ENCODE data around the gene ASB14.
"Not testable (repeated sequence)": the region's sequence is repeated elsewhere in the genome, so short reads cannot be mapped to it uniquely, and the experiment has no call there.

The ASB14 gene

GRCh38 chr3:57292159-57292896 is at the start of gene ASB14:
Gene ASB14, minus strand, starts transcription at chr3:57292685. Its CDS starts 652 bp downstream, at chr3:57292033.
- no peak for DNase-seq

- not testable (repeated sequence) for DNase-seq
Observed at GRCh38 chr3:57339071-57339642, 46.7 kb upstream of the ASB14 start.

- not testable (repeated sequence) for DNase-seq
Observed at GRCh38 chr3:57338272-57339070, 46.0 kb upstream of the ASB14 start.

- DNase-seq = no peak
Observed at GRCh38 chr3:57335283-57335938, 42.9 kb upstream of the ASB14 start.

- DNase-seq = no peak
Observed at GRCh38 chr3:57331078-57331610, 38.7 kb upstream of the ASB14 start.

GRCh38 chr3:57326498-57326897 is 34.0 kb upstream of the ASB14 start:
- DNase-seq = not testable (repeated sequence)

GRCh38 chr3:57314204-57314603 is 21.7 kb upstream of the ASB14 start:
- no peak for DNase-seq

- DNase-seq = no peak
Observed at GRCh38 chr3:57309769-57310360, 17.4 kb upstream of the ASB14 start.

DNA sequence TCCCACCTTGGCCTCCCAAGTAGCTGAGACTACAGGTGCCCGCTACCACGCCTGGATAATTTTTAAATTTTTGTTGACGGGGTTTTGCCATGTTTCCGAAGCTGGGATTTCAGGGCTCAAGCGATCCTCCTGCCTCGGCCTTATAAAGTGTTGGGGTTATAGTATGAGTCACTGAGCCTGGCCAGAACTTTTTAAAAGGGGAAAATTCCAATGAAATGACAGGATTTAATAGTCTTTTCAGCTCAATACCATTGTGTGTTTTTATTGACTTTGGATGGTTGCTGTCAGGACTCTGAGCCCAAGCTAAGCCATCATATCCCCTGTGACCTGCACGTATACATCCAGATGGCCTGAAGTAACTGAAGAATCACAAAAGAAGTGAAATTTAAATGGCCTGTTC is 11.0 kb upstream of the ASB14 start:
- DNase-seq = not testable (repeated sequence)

DNA sequence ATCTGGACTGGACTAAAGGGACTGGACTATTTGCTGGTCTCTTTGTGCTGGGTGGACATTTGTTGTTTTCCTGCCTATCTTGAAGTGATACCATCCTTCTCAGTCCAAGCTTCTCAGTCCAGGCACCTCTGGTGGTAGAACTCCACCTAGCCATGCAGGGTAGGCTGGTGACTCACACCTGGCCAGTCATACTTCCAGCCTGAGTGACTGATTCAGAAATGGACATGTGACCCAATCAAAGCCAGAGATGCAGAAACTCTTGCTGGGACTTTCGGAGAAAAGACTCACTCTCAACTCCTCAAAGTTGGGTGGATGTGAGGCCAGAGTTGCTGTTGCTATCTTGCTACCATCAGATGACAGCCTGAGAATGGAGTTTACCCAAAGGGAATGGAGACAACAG is 5.6 kb upstream of the ASB14 start:
- DNase-seq = no peak

DNA sequence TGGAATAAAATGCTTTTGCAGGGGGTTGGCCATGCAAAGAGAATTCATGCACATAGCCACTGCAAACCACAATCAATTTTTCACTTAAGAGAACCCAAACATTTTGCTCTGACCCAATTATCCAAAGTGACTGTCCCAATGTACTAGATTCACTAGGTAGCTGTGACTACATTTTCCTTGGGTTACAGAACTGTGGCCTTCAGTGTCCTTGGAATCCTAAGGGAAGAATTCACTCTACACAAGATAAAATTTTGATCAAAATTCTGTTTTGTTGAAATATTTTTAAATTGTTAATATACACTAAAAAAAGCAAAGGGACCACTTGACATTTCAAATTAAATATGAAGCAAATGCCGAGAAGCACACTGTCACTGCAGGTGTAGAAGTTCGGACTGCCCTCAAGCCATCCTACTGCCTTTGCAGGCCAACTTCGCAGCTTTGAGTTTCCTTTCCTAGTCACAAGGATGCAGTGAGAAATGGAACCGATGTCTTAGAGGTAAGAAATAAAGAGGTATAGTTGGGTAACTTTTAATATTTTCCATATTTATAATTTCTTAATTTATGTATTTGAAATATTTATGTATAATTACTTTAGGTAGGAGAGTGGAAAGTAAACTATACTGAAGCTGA is 527 bp upstream of the ASB14 start:
- no peak for DNase-seq

DNA sequence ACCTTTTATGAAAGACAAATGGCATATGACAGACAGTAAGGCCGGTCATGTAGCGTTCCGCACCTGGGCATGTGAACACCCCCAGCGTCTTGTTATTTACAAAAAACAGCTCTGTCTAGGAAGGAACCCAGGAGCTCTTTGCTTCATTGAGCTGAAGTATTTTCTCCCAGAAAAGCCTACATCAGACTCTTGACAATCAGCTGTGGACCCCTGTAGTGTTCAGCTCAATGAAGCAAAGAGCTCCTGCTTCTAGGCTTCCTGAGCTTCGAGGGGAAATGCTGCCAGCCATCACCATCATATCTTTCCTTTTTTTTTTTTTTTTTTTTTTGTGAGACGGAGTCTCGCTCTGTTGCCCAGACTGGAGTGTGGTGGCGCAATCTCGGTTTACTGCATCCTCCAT is 4.1 kb downstream of the ASB14 start:
- DNase-seq = no peak

DNA sequence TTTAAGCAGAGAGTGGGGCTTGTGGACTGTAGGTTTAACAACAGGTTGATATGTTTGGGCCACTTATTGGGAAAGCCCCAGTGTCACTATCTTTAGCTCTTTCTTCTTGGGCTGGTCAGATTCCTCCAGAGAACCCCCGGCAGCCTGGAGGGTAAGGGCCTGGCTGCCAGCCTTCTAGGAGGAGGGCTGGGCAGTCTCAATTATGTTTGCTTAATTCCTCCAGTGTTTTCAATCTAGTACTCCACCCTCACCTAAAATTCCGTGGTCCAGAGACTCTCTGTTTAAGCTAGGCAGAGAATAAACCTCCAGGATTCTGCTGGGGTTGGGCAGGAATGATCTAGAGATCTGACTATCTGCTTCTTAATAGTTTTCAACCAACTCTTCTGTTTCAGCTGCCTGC is 5.3 kb downstream of the ASB14 start:
- DNase-seq = no peak

- DNase-seq = no peak
Observed at GRCh38 chr3:57283334-57283733, 9.2 kb downstream of the ASB14 start.

DNA sequence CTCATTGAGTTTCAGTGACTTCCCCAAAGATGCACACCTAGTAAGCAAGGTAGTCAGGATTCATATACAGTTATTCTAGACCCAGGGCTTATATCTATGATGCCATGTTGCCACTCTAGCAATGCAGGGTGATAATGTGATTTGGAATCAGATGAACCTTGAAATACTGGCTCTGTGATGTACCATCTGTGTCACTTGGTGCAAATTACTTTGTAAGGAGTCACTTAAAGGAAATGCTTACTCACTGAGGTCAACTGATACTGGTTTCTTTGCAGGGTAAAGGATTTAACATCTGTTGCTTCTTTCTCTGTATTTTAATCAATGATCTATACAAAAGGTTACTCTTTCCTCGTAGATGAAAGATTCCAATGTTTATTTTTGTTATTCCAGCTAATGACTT is 10.8 kb downstream of the ASB14 start:
- no peak for DNase-seq

DNA sequence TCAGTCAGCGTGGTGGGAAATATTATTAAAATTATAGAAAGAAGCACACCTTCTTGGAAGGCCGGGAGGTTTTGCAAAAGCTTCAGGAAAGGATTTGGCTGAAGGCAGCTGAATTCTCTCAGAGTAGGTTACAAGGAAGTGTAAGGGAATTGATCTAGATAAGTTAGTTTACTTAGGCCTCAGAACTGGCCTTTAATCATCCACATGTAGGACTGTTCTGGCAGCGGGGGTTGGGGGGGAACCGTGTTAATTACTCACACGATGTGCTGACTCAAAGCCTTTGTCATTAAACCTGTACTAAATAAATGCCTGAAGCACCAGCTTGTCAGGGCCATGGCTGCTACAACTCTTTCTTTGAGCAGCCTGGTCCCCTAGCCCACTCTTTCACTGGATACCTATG is 12.8 kb downstream of the ASB14 start:
- DNase-seq = no peak

- no peak for DNase-seq
Observed at GRCh38 chr3:57278237-57278636, 14.2 kb downstream of the ASB14 start.

- no peak for DNase-seq
Observed at GRCh38 chr3:57275393-57275792, 17.1 kb downstream of the ASB14 start.

DNA sequence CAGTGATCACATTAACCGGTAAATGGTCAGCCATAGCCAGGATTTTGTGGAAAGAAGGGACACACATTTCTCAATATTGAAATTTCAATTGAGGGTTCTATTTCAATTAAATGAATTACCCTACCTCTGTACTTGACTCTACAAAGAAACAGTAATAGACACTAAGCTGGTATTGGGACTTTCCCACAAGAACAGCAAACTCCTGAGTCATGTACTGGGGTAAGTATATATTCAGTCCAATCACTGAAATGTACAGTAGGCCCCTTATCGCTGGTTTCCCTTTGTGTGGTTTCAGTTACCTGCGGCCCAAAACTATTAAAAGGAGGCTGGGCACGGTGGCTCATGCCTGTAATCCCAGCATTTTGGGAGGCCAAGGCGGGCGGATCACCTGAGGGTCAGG is 17.6 kb downstream of the ASB14 start:
- no peak for DNase-seq

GRCh38 chr3:57268416-57268815 is 24.1 kb downstream of the ASB14 start:
- DNase-seq = no peak

GRCh38 chr3:57261929-57262328 is 30.6 kb downstream of the ASB14 start:
- DNase-seq = no peak

DNA sequence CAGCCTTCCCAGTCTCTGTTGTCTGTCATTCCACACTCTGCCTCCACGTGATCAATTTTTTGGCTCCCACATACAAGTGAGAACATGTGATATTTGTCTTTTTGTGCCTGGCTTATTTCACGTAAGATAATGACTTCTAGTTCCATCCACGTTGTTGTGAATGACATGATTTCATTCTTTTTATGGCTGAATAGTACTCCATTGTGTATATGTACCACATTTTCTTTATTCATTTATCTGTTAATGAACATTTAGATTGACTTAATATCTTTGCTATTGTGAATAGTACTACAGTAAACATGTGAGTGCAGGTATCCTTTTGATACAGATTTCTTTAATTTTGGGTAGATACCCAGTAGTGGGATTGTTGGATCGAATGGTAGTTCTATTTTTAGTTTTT is 31.4 kb downstream of the ASB14 start:
- no peak for DNase-seq

Data from CD4-positive, alpha-beta T cell treated with Interferon gamma for 1 hour (primary cell).